Measurements from ENCODE around the gene ANKRD50. TPM values are rescaled to one million over a fixed set of nuclear protein-coding genes. Genes with fewer than 3 reads are reported as not detected.
A peak's percentile ranks its signal among the peaks of the same experiment; 100 is the strongest.

The ANKRD50 gene
- polyA plus RNA-seq, 1 donor (not counting 4 experiments of a cell fraction or from before 2014, with no cell fraction given): 21.6 TPM

DNA sequence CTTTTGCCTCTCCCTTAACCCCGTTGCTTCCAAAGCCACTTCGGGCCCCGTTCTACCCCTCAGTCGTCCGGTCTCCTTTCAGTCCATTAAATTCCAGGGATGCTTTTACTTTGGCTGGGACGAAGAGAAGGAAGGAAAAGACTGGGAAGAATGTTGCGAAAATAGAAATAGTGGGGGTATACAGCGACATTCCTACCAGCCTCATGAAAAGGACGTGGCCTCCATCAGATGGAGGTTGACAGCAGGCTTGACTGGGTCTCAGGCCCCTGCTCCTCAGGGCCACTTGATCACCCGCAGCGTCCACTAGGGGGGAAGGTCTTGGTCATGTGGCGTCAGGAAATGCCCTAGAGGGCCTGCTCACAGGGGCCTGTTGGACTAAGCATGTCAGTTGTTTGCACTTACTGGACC is 657 bp upstream of the ANKRD50 start:
- Histone ChIP-seq H3K9me1 (ENCODE audit: control insufficient read depth, extremely low read depth, insufficient read depth, low read length) (no peaks in the 10 kb centered on the region), H3K36me3 (ENCODE audit: control insufficient read depth in 2 of 2, extremely low read depth in 1 of 2, insufficient read depth in 2 of 2, low read length in 2 of 2) (peaks cover 2 to 5% of the 10 kb centered on the region in 2 experiments), H3K79me2 (ENCODE audit: control insufficient read depth, insufficient read depth, low read length) (peaks cover 38% of the 10 kb centered on the region), H3K4me3 (ENCODE audit: control insufficient read depth in 2 of 3, extremely low read depth in 1 of 3, insufficient read depth in 2 of 3, low read depth in 1 of 3, low read length in 3 of 3) (peak overlapping the region; percentile 83 to 95 (median 92)), H4K20me1 (ENCODE audit: control insufficient read depth, extremely low read depth, insufficient read depth, low read length) (no peaks in the 10 kb centered on the region), H3K4me2 (ENCODE audit: control insufficient read depth, extremely low read depth, insufficient read depth, low read depth, low read length) (peak overlapping the region; percentile 82), H3K27me3 (ENCODE audit: control insufficient read depth, extremely low read depth, insufficient read depth, low read length) (no peaks in the 10 kb centered on the region), H2AFZ (ENCODE audit: control insufficient read depth, low read length) (peak overlapping the region; percentile 99), H3K27ac (ENCODE audit: control insufficient read depth, insufficient read depth, low read length) (peak overlapping the region; percentile 94), H3K4me1 (ENCODE audit: control insufficient read depth, extremely low read depth, insufficient read depth, low read length) (peaks cover 17% of the 10 kb centered on the region), H3K9ac (ENCODE audit: control insufficient read depth, extremely low read depth, insufficient read depth, low read length) (peak overlapping the region; percentile 96), H3K9me3 (ENCODE audit: control insufficient read depth, low read depth, low read length) (no peaks in the 10 kb centered on the region)
- dilution Hi-C loops (cut with MboI; ENCODE audit: extremely low pct_ligation_motif_present, low sequenced_read_pairs): no loop called here
- FAIRE-seq (peak; percentile 67), DNase-seq (ENCODE audit: low read depth, low spot score) (no peak)
- no peak for TF ChIP-seq EZH2 (IDR thresholded peaks at IDR 0.05; ENCODE audit: low read length)
- peak in 2 of 3 experiments; percentile 43 to 55 for TF ChIP-seq CTCF (optimal IDR thresholded peaks at IDR 0.05 in 1 of 3, IDR thresholded peaks at IDR 0.05 in 1 of 3, conservative IDR thresholded peaks at IDR 0.05 in 1 of 3; ENCODE audit: extremely low read depth in 1 of 3, insufficient read depth in 2 of 3, low read length in 3 of 3)

DNA sequence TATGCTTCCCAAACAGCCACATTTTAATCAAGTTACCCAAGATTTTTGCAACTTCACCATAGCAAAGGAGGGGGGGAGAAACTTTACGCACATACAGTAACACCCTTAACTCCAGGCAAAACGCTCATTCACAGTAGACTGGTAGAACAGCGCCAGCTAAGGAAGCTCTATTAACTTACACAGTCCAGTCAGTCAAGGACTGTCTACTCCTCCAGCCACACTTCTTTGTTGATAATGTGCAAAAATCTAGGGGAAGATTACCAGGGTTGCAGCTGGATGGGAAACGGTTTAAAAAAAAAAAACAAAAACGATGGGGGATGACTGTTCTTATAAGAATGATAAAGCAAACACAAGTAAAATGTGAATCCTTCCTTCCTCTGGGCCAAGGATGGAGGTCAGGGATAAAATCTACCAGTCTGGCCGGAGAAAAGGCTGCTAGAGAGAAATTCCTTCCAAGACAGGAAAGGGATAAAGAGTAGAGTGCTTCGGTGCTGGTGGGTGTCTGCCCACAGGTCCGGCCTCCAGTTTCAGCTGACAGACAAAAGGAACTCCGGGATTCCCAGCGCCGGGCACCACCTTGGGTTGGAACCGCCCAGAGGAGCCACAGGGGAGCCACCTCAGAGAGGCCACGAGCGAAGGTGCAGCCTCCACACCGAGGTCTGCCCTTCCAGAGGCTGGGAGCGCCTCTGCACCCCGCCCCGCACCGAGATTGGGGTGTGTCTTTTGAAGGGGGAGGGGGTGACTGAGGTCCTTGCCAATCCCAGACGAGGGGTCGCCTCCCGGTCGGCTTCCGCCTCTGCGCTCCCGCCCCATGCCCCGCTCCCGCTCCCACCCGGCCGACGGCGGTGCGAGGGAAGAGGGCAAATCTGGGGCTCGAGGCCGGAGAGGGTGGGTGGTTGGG is 811 bp downstream of the ANKRD50 start:
- DNase-seq (ENCODE audit: low read depth, low spot score): no peak
- Histone ChIP-seq H3K27ac (ENCODE audit: control insufficient read depth, insufficient read depth, low read length) (peak overlapping the region; percentile 88), H2AFZ (ENCODE audit: control insufficient read depth, low read length) (peak overlapping the region; percentile 70), H3K9ac (ENCODE audit: control insufficient read depth, extremely low read depth, insufficient read depth, low read length) (peak overlapping the region; percentile 89), H3K27me3 (ENCODE audit: control insufficient read depth, extremely low read depth, insufficient read depth, low read length) (no peaks in the 10 kb centered on the region), H3K4me2 (ENCODE audit: control insufficient read depth, extremely low read depth, insufficient read depth, low read depth, low read length) (peak overlapping the region; percentile 92), H3K4me1 (ENCODE audit: control insufficient read depth, extremely low read depth, insufficient read depth, low read length) (peaks cover 17% of the 10 kb centered on the region), H4K20me1 (ENCODE audit: control insufficient read depth, extremely low read depth, insufficient read depth, low read length) (no peaks in the 10 kb centered on the region), H3K36me3 (ENCODE audit: control insufficient read depth in 2 of 2, extremely low read depth in 1 of 2, insufficient read depth in 2 of 2, low read length in 2 of 2) (peaks cover 2 to 5% of the 10 kb centered on the region in 2 experiments), H3K9me1 (ENCODE audit: control insufficient read depth, extremely low read depth, insufficient read depth, low read length) (no peaks in the 10 kb centered on the region), H3K4me3 (ENCODE audit: control insufficient read depth in 2 of 3, extremely low read depth in 1 of 3, insufficient read depth in 2 of 3, low read depth in 1 of 3, low read length in 3 of 3) (peak overlapping the region; percentile 95 to 99 (median 98)), H3K9me3 (ENCODE audit: control insufficient read depth, low read depth, low read length) (no peaks in the 10 kb centered on the region), H3K79me2 (ENCODE audit: control insufficient read depth, insufficient read depth, low read length) (peaks cover 51% of the 10 kb centered on the region)
- dilution Hi-C loops (cut with MboI; ENCODE audit: extremely low pct_ligation_motif_present, low sequenced_read_pairs): no loop called here
- no peak for TF ChIP-seq EZH2 (IDR thresholded peaks at IDR 0.05; ENCODE audit: low read length)
- TF ChIP-seq CTCF (optimal IDR thresholded peaks at IDR 0.05 in 1 of 3, IDR thresholded peaks at IDR 0.05 in 1 of 3, conservative IDR thresholded peaks at IDR 0.05 in 1 of 3; ENCODE audit: extremely low read depth in 1 of 3, insufficient read depth in 2 of 3, low read length in 3 of 3): peak in 2 of 3 experiments; percentile 28 to 56
- FAIRE-seq: peak; percentile 90
